HG03139 (cell line): ENCODE results near the gene KCNQ5.

Experiments used
- ATAC-seq: cut with Tn5 transposase; IDR thresholded peaks from one replicate; pipeline ENCODE4 v1.9.1; 2021; ENCODE audit not compliant: unreplicated experiment

The KCNQ5 gene

DNA sequence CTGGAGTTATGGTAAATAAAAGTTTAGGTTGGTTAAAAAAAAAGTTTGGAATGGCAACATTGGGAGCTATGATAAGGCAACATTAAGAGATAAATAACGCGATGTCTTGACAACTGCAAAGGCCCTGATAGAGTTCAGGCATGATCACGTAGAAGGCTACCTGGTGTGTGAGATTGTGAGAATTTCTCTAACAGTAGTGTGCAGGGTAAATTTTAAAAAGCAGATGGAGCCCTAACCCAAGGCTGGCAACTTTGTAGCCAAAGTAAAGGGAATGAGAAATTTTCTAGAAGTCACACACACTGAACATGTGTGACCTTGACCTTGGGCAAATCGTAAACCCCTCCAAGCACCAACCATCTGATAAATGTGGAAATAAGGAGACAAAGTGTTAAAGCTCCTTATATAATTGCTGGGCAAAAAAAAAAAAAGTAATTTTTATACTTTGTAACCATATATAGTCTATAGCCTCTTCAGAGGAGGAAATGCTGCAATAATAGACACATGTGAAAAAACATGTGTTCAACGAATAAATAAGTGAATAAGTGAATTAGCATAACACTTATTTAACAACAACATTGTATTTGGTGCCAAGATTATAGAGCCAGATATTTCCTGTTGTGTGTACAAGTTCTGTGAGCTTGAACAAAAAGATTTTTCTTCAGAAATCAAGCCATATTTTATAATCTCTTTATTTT lies 18.2 kb downstream of the KCNQ5 start:
- ATAC-seq: no peak

DNA sequence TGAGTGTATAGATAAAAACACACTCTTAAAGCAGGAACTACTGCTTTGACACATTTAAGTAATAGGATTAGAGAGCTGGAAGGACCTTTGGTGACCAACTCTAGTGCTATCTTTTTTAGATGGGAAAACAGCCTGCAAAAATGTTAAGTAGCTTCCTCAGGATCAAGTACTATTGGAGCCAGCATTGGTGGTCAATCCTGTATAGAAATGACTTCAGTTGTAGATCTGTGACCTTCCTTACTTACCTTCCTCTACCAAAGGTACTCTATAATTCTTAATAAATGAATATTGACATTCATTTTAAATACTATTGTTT lies 18.7 kb downstream of the KCNQ5 start:
- ATAC-seq: no peak

DNA sequence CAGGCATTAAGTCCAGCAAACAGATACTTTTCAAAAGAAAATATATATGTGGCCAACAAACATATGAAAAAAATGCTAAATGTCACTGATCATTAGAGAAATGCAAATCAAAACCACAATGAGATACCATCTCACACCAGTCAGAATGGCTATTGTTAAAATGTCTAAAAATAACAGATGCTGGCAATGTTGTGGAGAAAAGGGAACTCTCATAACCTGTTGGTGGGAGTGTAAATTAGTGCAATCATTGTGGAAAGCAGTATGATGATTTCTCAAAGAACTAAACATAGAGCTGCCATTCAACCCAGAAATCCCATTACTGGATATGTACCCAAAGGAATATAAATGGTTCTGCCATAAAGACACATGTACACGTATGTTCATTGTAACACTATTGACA lies 20.6 kb downstream of the KCNQ5 start:
- ATAC-seq: no peak

DNA sequence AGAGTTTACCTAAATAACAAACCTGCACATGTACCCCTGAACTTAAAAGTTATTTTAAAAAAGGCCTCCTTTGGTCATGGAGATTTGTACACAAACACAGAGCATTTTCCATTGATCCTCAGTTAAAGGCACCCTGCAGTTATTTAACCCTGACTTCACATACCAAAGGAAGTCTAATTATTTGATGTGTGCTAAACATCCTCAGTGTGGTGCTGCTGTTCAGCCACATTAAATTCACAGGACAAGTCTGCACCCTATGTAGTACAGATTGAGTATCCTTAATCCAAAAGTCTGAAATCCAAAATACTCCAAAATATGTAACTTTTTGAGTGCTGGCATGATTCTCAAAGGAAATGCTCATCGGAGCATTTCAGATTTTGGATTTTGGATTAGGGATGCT lies 21.4 kb downstream of the KCNQ5 start:
- ATAC-seq: no peak

DNA sequence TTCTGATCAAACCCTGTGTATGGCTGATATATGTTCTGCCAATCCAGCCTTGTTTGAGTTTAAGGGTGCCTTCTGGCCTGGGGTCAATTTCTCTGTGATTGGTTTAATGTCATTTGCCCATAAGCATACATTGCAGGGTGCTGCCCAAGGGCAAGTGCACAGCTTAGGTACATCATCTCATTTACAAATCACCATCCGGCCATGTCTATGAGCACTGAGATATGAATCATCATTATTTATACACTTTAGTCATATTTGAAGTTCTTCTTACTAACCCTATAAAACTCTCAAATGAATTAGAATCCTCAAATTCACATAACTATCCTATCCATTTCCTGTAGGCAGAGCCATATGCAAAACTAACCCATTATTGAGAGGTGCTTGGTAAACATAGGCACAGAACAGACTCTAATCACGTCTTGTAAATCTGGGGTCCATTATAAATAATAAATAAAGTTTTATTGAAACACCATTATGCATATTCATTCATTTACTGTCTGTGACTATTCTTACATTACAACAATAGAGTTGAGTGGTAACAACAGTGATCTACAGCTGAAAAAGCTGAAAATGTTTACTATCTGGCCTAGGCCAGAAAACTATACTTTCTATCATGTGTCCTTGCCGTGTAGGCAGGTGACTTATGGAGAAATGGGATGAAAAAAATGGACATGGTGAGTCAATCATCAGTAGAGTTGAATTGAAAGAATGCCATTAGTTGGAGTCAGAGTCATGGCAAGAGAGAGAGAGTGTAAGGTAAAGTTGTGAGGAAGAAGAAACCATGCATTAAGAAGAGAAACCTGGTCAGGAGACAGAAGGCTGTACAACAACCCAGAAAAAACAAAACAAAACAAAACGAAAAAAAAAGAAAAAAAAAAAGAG lies 25.0 kb downstream of the KCNQ5 start:
- no peak for ATAC-seq

DNA sequence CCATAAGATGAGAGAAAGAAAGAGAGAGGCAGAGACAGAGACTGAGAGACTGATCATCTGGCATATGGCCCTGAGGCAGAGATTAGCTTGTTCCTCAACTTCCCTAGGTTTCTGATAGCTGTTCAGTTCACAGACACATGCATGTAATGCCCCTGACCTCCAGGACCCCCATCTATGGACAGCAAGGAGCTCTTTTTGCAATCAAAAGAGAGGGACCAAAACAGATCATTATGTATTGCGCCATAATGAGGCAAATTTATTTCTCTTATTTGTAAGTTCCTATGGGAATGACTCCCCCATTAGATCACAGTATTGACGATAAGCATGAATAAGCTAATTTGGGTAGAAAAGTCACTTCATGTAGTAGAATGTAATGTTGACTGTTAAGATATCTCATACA lies 25.6 kb downstream of the KCNQ5 start:
- no peak for ATAC-seq

DNA sequence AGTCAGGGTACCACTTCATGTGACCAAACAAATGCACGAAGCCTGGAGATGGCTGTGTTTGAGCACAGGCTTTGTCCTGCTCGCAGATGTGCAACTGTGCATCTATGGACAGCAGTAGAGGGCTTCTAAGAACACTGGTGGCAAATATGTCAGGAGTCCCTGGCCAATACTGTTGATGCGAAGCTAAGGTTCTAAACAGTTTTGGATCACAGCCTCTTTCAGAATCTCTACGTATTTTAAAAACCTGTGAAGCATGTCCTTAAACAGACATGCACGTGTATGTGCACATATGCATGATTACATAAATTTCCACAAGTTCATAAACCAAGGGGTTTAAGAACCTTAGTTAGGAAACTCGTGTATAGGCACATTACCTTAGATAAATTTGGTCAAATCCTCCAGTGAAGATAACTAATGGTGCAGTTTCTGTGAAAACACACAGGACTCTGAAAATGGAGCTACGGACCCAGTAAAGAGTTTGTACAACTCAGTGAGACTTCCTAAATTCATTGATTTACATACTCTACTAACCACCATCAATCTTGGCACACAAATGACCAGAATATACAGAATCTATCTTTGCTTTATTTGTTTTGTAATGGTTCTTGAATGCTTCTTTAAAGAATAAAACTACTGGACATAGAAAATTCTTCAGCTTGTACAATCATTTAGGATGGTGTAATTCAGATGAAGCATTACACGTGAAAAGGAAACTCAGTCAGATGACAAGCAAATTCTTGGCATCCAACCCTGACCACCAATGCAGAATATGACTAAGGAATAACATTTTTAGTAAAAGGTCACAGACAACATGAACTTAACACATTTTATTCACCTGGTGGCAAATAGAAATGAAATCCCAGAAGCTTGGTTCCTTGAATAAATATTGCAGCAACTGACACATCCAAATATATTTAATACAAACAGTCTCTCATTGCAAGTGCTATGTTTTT lies 27.4 kb downstream of the KCNQ5 start:
- ATAC-seq: peak; percentile 40

DNA sequence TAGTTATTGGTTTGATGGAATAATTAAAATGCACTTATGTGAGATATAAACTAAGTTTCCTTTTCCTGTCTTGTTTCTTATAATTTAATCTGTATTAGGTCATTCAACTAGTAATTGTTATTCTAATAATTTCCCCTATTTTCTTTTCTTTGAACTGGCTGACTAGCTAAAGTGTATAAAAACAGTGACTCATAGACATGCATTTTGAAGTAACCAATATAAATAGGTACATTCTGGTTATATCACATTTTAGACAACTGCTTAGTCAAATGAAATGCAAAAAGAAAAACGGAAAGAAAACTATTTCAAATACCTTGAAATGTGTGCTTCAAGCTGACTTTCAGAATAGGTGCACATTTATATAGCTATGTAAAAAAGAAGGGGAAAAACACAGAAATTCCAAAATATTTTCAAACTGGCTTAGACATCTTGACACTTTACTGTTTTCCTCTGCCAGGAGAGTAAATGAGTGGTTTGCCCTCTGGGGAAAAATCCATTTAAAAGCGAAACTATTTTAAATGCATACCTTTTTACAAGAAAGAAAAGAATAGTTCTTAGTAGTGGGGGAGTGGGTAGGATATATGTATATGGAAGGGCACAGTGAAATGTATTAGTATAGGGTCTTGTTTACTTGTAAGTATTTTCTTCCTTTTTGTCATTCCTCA lies 28.3 kb downstream of the KCNQ5 start:
- no peak for ATAC-seq

DNA sequence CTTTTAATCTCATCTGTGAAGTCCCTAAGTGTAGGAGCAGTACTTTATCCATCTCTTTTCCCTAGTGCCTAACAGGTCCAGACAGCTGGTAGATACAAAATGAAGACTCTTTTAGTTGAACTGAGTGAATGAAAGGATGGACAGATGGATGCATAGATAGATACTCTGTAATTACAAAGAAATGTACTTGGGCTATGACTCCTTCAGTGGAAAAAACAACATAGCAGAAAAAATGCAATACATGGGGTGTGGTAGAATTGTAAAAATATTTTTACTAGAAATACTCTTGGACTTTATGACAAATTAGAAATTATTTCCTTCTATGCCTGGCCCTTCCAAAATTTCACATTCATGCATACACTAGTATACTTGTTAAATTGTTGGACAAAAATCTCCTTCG lies 29.3 kb downstream of the KCNQ5 start:
- no peak for ATAC-seq

DNA sequence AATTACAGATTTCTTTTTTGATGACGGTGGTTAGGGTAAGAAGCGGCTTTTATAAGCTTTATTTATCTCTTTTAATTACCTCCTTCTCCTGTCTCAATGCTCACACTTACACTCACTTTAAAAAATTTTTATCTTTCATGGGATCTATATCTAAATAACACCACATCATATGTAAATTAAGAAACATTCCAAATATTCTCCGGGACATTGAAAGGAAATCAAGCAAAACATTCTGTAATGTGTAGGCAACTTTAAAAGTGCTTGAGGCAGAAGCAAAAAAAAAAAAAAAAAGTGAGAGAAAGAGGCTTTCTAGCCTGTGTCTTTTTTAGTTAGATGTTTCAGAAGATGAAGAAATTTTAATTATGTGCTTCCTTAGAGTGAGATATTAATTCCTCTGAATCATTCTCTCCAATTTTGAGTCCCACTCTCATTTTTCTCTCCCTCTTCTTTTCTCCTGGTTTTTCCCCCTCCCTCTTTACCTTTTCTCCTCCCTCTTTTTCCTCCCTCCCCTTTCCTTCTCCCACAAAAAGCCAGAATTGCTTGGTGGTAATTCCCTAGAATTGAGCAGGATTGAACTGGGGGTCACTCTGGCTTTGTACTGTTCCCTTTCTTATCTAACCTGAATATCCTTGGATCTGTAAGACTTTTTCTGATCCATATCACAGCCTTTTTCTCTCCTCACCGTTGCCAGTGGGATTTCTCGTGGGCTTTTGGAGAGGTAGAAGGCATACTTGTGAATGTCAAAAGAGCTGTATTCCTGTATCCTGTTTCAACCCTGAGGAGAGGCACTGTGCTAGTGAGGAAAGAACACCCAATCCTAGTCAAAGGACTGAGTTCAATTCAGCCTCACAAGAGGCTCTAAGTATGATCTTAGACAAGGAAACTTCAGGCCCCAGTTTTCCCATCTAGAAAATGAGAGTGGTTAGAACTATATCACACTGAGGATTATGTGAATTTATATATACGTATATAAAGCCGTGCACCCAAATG lies 30.4 kb downstream of the KCNQ5 start:
- no peak for ATAC-seq

DNA sequence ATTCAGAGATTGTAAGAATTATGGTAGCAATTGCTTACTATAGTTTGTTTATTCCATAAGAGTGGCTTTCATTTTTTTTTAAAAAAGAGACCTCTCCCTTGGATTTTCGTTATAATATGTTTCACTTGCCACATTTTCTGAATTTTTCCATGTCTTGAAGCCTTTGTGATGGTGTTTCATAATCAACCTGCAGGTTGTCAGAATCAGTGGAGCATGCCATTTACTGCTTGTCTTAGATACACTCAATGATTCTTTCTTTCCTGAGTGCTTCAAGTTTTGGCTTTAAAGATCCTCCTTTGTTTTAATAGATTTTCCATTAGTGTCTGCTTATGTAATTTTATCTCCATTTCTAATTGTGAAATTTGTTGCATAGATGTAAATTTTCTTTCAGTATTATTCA lies 31.2 kb downstream of the KCNQ5 start:
- ATAC-seq: no peak

DNA sequence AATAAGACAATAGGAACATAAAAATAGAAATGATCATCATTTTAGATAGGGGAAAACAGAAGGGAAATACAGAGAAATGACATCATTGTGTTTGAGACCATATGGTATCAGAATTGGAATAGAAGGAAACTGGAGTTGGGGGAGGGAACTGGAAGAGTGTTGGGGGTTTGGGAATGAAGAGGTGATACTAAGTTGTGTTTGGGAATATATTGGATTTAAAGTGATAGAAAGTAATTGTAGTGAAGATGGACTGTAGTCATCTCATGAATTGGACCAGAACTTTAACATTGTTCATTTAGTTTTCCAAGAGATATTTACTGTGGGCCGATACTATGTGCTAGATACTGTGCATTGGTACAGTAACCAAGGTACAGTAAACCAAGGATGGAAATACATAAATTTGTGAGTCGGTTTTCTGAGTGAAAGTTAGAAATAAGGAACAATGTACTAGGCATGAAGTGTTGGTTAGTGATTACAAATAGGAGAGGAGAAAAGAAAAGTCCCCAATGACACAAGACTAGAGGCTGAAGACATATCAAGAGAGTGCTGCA lies 32.3 kb downstream of the KCNQ5 start:
- ATAC-seq: peak; percentile 43

DNA sequence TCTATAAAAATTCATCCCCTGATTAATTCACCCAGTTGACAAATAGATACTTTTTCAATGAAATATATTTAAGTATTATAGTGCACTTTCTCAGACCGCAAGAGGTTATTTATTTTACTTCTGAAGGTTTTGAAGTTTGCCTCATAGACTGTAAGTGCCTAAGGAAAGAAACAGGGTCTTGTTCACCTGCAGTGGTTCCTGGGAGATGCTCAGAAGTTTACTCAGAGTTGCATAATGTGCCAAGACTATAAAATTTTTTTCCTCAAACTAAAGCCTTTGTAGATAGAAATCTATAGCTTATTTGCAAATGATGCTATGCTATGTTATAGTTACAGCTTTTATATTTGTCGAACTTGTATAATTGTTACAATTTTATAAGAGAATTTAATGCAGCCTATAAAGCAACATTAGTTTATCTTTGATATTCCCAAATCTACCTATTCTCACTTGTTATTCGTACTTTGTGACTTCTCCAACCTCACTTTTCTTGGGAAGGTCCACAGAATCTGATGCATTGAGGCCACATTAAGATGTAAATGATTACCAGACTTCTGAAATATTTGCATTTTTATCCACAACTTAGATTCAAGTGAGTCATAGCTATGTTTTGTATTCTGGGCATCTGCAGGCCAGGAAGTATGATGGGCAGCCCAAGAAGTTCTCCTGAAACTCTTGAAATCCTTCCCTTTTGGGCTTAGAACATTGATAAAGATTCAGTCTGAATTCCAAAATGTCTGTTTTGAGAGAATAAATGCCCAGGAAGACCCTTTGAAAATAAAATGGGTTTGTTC lies 35.7 kb downstream of the KCNQ5 start:
- ATAC-seq: no peak

DNA sequence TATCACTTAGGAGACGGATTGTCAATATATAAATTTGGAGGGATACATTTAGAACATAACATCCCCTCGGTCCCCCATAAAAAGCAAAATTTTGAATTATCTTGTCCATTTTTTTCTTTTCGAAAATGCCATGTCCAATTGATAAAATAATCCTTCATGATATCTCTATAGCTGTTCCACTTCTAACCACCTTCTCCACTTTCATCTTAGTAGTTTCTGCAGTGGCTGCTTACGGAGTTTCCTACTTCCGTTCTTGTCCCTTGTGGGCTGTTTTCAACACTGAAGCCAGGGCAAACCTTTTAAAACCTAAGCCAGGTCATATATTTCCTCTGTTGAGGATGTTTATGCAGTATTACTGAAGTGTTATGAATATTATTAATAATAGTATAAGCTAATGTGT lies 37.9 kb downstream of the KCNQ5 start:
- no peak for ATAC-seq

DNA sequence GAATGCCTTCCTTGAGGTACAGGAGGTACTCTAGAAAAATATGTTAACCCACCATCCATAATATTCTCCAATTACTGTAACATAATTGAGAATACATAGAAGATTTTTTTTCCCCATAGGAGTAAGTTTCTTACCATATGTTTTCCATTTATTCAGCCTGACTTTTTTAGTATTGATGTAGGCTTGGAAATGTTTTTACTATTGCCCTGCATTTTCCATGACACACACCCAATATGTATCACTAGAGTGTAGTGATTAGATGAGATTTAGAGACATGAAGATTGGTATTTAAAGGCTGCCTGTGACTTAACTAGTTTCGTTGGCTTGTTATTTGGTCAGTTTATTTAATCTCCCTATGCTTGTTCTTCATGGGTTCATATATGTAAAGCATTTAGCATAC lies 39.5 kb downstream of the KCNQ5 start:
- no peak for ATAC-seq

DNA sequence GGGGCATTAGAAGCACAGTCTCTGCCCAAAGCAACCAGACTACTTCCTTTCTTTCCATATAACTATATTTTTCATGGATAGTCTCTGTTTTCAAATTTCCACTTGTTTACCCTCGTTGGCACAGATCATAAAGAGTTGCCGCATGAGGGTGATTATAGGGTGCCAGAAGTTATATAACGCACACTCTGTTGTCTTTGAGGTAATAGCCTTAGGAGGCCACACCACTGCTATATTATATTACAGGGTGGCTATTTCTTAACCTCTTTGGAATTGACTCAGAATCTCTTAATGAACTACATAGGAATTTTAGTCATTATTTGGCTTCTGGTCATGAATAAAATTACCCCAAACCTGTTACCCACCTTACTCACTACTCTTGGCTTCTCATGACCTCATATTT lies 43.7 kb downstream of the KCNQ5 start:
- no peak for ATAC-seq

DNA sequence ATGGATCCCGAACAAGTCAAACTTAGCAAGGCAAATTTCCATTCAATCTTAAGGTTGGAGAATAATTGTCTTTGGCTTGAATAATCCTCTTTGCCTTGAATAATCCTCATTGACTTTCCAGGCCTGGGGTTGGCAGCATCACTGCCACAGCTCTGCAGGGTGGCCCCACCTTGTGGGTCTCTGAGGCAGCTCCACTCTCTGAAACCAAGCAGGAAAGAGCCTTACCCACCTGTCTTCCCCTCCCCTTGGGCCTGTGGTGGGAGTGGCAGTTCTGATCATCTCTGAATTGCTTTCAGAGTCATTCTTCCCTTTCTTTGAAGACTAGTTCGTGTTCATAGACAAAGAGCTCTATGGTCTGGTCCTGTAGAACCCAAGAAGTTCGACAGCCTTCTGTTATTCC lies 47.5 kb downstream of the KCNQ5 start:
- ATAC-seq: no peak

DNA sequence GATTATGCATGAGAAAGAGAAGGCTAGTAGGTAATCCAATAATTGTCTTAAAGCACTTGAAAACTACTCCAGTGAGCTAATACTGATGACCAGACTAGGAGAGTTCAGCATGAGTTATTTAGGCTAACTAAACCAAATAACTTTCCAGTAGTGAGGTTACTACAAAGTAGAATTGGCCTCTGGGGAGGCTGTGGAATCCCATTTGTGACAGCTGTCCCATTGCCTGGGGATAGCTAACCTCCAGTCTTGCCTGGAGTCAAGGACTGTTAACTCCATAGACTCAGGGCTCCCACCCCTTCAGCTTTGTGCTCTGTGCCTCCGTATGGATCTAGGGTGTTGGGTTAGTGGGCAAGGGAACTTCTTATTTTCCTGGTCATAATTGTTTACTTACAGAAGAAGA lies 51.0 kb downstream of the KCNQ5 start:
- no peak for ATAC-seq

DNA sequence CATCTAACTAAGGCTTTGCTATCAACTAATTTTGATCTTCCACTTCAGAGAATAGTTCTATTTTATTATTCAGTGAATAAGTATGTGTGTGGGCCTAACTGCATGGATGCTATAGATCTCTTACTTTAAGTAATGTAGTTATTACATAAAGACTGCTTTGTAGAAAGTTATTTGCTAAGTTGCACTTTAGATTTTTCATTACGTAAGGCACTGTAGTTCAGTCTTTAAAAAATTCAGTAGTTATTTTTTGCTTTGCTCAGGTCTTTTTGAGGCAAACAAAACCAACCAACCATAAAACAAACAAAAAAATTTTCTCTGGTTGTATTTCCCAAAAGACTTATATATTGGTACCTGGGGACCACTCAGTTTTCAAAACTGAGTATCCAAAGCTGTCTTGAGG lies 53.0 kb downstream of the KCNQ5 start:
- no peak for ATAC-seq
